ENCODE results near the gene TBC1D23. TPM values are rescaled to one million over a fixed set of nuclear protein-coding genes. Genes with fewer than 3 reads are reported as not detected.

Gene TBC1D23
- total and polyA plus RNA-seq, 2 experiments from 2014 or later: 22.4 to 34.4 TPM

GRCh38 chr3:100245136-100245535, 15.7 kb upstream of the TBC1D23 start (continued):
- no peak for TF ChIP-seq JUNB (IDR thresholded peaks at IDR 0.05; ENCODE audit: unreplicated experiment)
- TF ChIP-seq EZH2 (IDR thresholded peaks at IDR 0.05; ENCODE audit: low read depth, unreplicated experiment): no peak
- no peak for TF ChIP-seq CREB1 (CRISPR knock-in tag; IDR thresholded peaks at IDR 0.05; ENCODE audit: low read depth)
- no peak for TF ChIP-seq ETS1 (IDR thresholded peaks at IDR 0.05)
- no peak for TF ChIP-seq EZH2phosphoT487 (IDR thresholded peaks at IDR 0.05; ENCODE audit: unreplicated experiment)
- TF ChIP-seq POLR2AphosphoS5 (IDR thresholded peaks at IDR 0.05; ENCODE audit: low read depth): no peak
- no peak for TF ChIP-seq STAT1 (IDR thresholded peaks at IDR 0.05; ENCODE audit: unreplicated experiment)

GRCh38 chr3:100245927-100246326, 14.9 kb upstream of the TBC1D23 start:
- no peak overlapping the region for H3K27ac ChIP-seq (ENCODE audit: low read depth)
- H3K4me3 ChIP-seq: no peak overlapping the region
- H3K36me3 Mint-ChIP-seq (ENCODE audit: low read depth): peaks cover 2% of the 10 kb centered on the region; the same call in 1 of the 3 replicates
- peaks cover 11% of the 10 kb centered on the region; the same call in 1 of the 2 replicates for H3K4me1 ChIP-seq (ENCODE audit: insufficient read depth)
- no peaks in the 10 kb centered on the region for H3K27me3 Mint-ChIP-seq (ENCODE audit: insufficient read depth, low read depth, poor library complexity)
- H3F3A ChIP-seq (replicated peaks; ENCODE audit: low read depth): no peaks in the 10 kb centered on the region
- H3K36me3 ChIP-seq (ENCODE audit: insufficient read depth): no peaks in the 10 kb centered on the region
- no peak overlapping the region for H3K27ac Mint-ChIP-seq
- H3K4me1 Mint-ChIP-seq: peaks cover 8% of the 10 kb centered on the region; the same call in 2 of the 3 replicates
- H3K27me3 ChIP-seq (ENCODE audit: insufficient read depth): no peaks in the 10 kb centered on the region
- ATAC-seq (no peak; the same call in 2 of the 3 replicates), DNase-seq (ENCODE audit: low spot score) (peak; percentile 28)
- H4K20me1 ChIP-seq (replicated peaks; ENCODE audit: insufficient read depth): no peaks in the 10 kb centered on the region
- H3K9me2 ChIP-seq (ENCODE audit: insufficient read depth): peaks cover 4% of the 10 kb centered on the region; the same call in 1 of the 2 replicates
- H3K9me3 Mint-ChIP-seq: no peaks in the 10 kb centered on the region; the same call in 2 of the 3 replicates
- no peak overlapping the region for H2AFZ ChIP-seq
- no peak overlapping the region for H3K4me2 ChIP-seq
- H3K79me2 ChIP-seq (replicated peaks; ENCODE audit: insufficient read depth): no peaks in the 10 kb centered on the region
- H3K4me3 Mint-ChIP-seq: no peak overlapping the region
- TF ChIP-seq NANOG (IDR thresholded peaks at IDR 0.05; ENCODE audit: borderline replicate concordance) (no peak), EZH2 (IDR thresholded peaks at IDR 0.05; ENCODE audit: low read depth, unreplicated experiment) (no peak), ZNF462 (CRISPR knock-in tag; IDR thresholded peaks at IDR 0.05) (no peak), REST (IDR thresholded peaks at IDR 0.05; ENCODE audit: unreplicated experiment) (no peak), JUNB (IDR thresholded peaks at IDR 0.05; ENCODE audit: unreplicated experiment) (no peak), CTCF (conservative IDR thresholded peaks at IDR 0.05; ENCODE audit: low read depth in 2 of 2) (no peak), CREB1 (CRISPR knock-in tag; IDR thresholded peaks at IDR 0.05; ENCODE audit: low read depth) (no peak), EZH2phosphoT487 (IDR thresholded peaks at IDR 0.05; ENCODE audit: unreplicated experiment) (no peak)

All from GM23338 (cell line).